Brain microvascular endothelial cell (primary cell): ENCODE data around the gene ANKRD10.

Source experiments
- DNase-seq: peaks from one replicate; pipeline ENCODE4 v3.0.0-alpha.2; 2020
- H3K27ac ChIP-seq: fragments of 250-450 bp; sonication (Bioruptor Pico); 2 replicates; pipeline ENCODE4 v1.5.1; 2020; ENCODE audit warnings: mild to moderate bottlenecking, moderate library complexity
- H3K27me3 ChIP-seq: fragments of 250-450 bp; sonication (Bioruptor Pico); replicated peaks from 2 replicates; pipeline ENCODE4 v1.5.1; 2020; ENCODE audit warnings: mild to moderate bottlenecking
- H3K36me3 ChIP-seq: fragments of 250-450 bp; sonication (Bioruptor Pico); replicated peaks from 2 replicates; pipeline ENCODE4 v1.5.1; 2020; ENCODE audit warnings: mild to moderate bottlenecking
- H3K4me3 ChIP-seq: 2 replicates; pipeline ENCODE4 v1.5.1; 2011; ENCODE audit warnings: low read depth, mild to moderate bottlenecking, control low read depth, low read length, moderate library complexity
- CTCF ChIP-seq: IDR thresholded peaks from 2 replicates; pipeline ENCODE4 v1.5.1; 2011; ENCODE audit warnings: low read depth, mild to moderate bottlenecking, moderate library complexity, low read length, control low read depth, inconsistent platforms; ENCODE audit errors: missing control alignments
- in situ Hi-C: cut with HindIII; loops from 2 replicates; pipeline ENCODE4 v1.10.0; 2017; ENCODE audit warnings: low sequenced_read_pairs, low pct_ligation_motif_present

ANKRD10 gene

GRCh38 chr13:110876609-110877008, 38.3 kb downstream of the ANKRD10 start:
- DNase-seq, result no peak
- TF ChIP-seq CTCF, result no peak
- H3K4me3 ChIP-seq, result no peak overlapping the region
- H3K36me3 ChIP-seq, result no peaks in the 10 kb centered on the region
- H3K27ac ChIP-seq, result no peak overlapping the region
- in situ Hi-C loops, result no loop called here
- no peaks in the 10 kb centered on the region for H3K27me3 ChIP-seq

- H3K27me3 ChIP-seq, result no peaks in the 10 kb centered on the region
- H3K27ac ChIP-seq, result no peak overlapping the region
- no peak for DNase-seq
- no peak for TF ChIP-seq CTCF
- H3K4me3 ChIP-seq, result no peak overlapping the region
- in situ Hi-C loops, result no loop called here
- no peaks in the 10 kb centered on the region for H3K36me3 ChIP-seq
These were observed 39.6 kb downstream of the ANKRD10 start for GRCh38 chr13:110875241-110875640.

DNA sequence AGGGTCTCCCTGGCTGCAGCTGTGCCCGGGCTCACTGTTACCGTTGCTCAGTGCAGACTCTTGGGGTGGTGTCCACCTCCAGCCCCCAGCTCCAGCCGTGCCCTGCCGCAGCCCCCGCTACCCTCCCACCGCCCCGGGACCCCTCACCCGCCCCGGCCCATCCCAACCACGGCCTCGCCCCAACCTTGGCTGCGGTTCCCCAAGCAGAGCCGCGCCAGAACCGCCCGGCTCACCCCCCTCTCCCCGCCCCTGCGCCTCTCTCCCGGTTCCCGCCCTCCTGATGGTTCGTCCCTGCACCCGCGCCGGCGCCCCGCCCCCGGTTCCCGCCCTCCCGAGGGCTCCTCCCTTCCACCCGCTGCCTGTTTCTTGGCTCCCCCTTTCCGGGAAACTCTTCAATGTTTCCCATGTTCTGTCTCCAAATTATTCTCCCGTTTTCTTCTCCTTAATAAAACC, 40.3 kb downstream of the ANKRD10 start:
- DNase-seq, result peak; percentile 60
- no peak for TF ChIP-seq CTCF
- no peak overlapping the region for H3K27ac ChIP-seq
- H3K4me3 ChIP-seq, result peak overlapping the region; percentile 48
- no peaks in the 10 kb centered on the region for H3K27me3 ChIP-seq
- in situ Hi-C loops, result no loop called here
- H3K36me3 ChIP-seq, result no peaks in the 10 kb centered on the region

GRCh38 chr13:110873639-110874507, 41.0 kb downstream of the ANKRD10 start:
- H3K27ac ChIP-seq, result no peak overlapping the region
- in situ Hi-C loops, result no loop called here
- no peaks in the 10 kb centered on the region for H3K27me3 ChIP-seq

GRCh38 chr13:110872768-110873638, 41.9 kb downstream of the ANKRD10 start:
- in situ Hi-C loops, result no loop called here
- no peak for DNase-seq
- Histone ChIP-seq H3K27ac (no peak overlapping the region), H3K27me3 (no peaks in the 10 kb centered on the region), H3K36me3 (no peaks in the 10 kb centered on the region), H3K4me3 (no peak overlapping the region)
- TF ChIP-seq CTCF, result no peak

More at GRCh38 chr13:110873639-110874507, 41.0 kb downstream of the ANKRD10 start:
- no peak for DNase-seq
- H3K4me3 ChIP-seq, result peak overlapping the region; percentile 48
- H3K36me3 ChIP-seq, result no peaks in the 10 kb centered on the region
- no peak for TF ChIP-seq CTCF
